NCI-H82 treated with DMSO at 0.1 percent for 48 hours (cell line): ENCODE data around the gene VAV3.

Source experiments
- DNase-seq: peaks from one replicate; lab custom pipeline; 2025; ENCODE audit not compliant: unreplicated experiment; lab: John Stamatoyannopoulos, UW

VAV3 gene

GRCh38 chr1:107936498-107937481 is 28.2 kb downstream of the VAV3 start:
- DNase-seq = no peak

GRCh38 chr1:107935396-107936064 is 29.4 kb downstream of the VAV3 start:
- DNase-seq = no peak

GRCh38 chr1:107934578-107934977 is 30.4 kb downstream of the VAV3 start:
- no peak for DNase-seq

- no peak for DNase-seq
These were observed 31.2 kb downstream of the VAV3 start for GRCh38 chr1:107933736-107934135.

- DNase-seq = no peak
These were observed 34.7 kb downstream of the VAV3 start for GRCh38 chr1:107930292-107930691.

- no peak for DNase-seq
These were observed 37.2 kb downstream of the VAV3 start for GRCh38 chr1:107927820-107928219.

GRCh38 chr1:107926436-107927080 is 38.4 kb downstream of the VAV3 start:
- no peak for DNase-seq

GRCh38 chr1:107925565-107925964 is 39.4 kb downstream of the VAV3 start:
- no peak for DNase-seq

- DNase-seq = no peak
These were observed 44.0 kb downstream of the VAV3 start for GRCh38 chr1:107920999-107921398.

GRCh38 chr1:107920561-107920960 is 44.4 kb downstream of the VAV3 start:
- DNase-seq = no peak

- no peak for DNase-seq
These were observed 45.0 kb downstream of the VAV3 start for GRCh38 chr1:107919953-107920352.

GRCh38 chr1:107914119-107914765 is 50.7 kb downstream of the VAV3 start:
- DNase-seq = peak; percentile 26

- no peak for DNase-seq
These were observed 52.3 kb downstream of the VAV3 start for GRCh38 chr1:107912656-107913055.

GRCh38 chr1:107900090-107900945 is 64.7 kb downstream of the VAV3 start:
- DNase-seq = no peak

- DNase-seq = no peak
These were observed 65.3 kb downstream of the VAV3 start for GRCh38 chr1:107899655-107900054.

- no peak for DNase-seq
These were observed 67.3 kb downstream of the VAV3 start for GRCh38 chr1:107897438-107898345.

- no peak for DNase-seq
These were observed 68.0 kb downstream of the VAV3 start for GRCh38 chr1:107896936-107897335.

- DNase-seq = no peak
These were observed 68.6 kb downstream of the VAV3 start for GRCh38 chr1:107896401-107896800.
